Stimulated activated naive CD4-positive, alpha-beta T cell treated with Interleukin-2 at 50 U/mL for 16 hours (primary cell): ENCODE measurements around the gene CLCN7.
"Not testable (repeated sequence)": the region's sequence is repeated elsewhere in the genome, so short reads cannot be mapped to it uniquely, and the experiment has no call there.

Experiments
- DNase-seq: peaks from one replicate; lab custom pipeline; 2025; lab: John Stamatoyannopoulos, UW

Gene CLCN7

DNA sequence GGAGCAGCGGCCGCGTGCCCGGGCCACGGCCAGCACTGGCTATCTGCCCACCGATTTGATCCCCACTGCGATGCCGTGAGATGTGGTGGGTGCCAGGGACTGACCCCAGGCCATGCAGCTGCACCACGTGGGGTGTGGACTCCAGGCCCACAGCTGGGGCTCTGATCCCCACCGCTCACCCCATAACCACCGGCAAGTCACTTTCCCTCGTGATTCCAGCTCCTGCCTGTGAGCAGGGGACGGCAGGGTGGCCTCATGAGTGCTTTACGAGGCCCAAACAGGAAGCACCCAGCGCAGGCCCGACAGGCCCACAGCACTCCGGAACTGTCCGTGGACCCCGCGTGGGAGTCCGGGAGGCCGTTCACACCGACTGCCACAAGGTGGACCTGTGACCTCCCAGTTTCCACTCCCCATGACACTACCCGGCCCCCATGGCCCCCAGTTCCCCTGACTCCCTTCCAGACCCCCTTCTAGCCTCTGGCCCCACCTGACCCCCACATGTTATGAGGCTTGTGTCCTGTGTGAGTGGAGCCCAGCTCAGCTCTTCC lies 13.3 kb upstream of the CLCN7 start:
- DNase-seq = no peak

DNA sequence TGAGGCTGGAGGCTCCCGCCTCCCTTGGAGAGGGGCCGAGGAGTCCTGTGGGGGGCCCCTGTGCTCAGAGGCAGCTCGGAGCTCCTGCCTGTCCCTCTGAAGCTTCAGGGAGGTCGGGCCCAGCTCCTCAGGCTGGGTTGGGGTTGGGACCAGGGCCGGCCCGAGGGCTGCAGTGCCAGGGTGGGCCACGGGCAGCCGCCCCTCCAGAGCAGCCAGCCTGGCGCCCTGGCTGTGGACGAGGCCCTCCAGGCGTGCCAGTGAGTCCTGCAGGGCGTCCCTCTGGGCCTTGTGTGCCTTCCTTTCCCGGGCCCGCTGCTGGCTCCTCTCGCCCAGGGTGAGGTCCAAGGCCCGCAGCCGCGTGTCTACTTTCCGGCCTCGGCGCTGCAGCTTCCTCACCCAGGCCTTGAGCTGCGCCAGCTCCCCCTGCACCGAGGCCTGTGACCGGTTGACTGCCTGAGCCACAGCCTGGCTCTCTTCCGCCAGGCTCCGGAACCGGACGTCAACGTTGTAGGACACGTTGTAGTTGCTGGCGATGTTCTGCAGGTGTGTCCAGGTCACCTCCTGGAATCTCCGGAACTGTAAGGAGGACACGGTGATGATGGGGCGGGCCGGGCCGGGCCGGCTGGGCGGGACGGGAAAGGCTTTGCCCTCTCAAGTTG lies 12.7 kb upstream of the CLCN7 start:
- DNase-seq = no peak

GRCh38 chr16:1486551-1487390 lies 11.9 kb upstream of the CLCN7 start:
- no peak for DNase-seq

DNA sequence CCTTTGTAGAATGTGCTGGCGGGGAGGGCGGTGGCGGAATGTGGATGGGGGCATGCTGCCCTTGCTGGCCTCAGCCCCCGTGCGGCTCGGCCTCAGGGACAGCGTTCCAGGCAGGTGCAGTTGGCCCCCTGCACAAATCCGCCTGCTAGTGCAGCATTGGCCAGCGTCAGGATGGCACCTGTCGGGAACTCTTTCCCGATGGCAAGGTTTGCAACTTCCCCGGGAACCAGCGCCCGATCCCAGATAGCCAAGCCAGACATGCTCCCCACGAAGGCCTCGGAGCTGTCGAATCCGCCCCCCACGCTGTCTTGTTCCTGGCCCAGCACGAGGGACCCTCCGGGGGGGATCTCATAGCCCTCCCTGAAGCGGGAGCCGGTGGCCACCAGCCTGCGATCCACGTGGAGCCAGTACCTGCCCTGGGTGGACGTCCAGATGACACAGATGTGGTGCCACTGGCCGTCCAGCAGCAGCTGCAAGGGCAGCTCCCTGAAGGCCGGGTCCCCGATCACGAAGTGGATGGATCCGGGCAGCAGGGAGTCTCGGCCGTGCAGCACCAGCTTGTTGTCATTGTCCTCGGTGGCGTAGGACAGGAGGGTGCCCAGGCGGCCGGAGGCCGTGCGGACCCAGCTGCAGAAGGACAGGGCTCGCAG lies 11.1 kb upstream of the CLCN7 start:
- no peak for DNase-seq

- no peak for DNase-seq
Observed at GRCh38 chr16:1481906-1482835, 7.3 kb upstream of the CLCN7 start.

DNA sequence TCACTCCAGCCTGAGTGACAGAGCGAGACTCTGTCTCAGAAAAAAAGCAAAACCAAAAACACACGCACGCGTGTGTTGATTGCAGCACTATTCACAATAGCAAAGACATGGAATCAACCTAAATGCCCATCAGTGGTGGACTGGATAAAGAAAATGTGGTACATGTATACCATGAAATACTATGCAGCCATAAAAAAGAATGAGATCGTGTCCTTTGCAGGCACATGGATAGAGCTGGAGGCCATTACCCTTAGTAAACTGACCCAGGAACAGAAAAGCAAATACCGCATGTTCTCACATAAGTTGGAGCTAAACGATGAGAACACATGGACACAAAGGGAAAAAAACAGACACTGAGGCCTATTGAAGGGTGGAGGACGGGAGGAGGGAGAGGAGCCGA lies 4.1 kb upstream of the CLCN7 start:
- not testable (repeated sequence) for DNase-seq

GRCh38 chr16:1477033-1477432 lies 2.2 kb upstream of the CLCN7 start:
- DNase-seq = no peak

DNA sequence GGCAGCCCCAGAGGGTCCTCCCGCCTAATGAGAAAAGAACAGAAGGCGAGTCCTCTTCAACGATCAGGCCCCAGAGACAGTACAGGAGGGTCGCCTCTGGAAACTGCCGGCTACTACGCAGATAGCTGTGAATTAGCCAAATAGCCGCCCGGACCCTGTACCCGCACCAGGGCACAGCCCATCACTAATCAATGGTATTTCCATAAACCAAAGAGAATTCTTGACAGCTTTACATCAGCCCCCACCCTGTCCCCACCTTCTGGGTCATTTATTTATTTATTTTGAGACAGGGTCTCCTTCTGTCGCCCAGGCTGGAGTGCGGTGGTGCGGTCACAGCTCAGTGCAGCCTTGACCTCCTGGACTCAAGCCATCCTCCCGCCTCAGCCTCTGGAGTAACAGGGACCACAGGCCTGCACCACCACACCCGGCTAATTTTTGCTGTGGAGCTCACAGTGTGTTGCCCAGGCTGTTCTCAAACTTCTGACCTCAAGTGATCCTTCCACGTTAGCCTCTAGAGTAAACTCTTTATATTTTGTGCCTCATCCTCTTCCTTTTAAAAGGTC lies 805 bp upstream of the CLCN7 start:
- no peak for DNase-seq

- no peak for DNase-seq
Observed at GRCh38 chr16:1474082-1474795, 589 bp downstream of the CLCN7 start.

DNA sequence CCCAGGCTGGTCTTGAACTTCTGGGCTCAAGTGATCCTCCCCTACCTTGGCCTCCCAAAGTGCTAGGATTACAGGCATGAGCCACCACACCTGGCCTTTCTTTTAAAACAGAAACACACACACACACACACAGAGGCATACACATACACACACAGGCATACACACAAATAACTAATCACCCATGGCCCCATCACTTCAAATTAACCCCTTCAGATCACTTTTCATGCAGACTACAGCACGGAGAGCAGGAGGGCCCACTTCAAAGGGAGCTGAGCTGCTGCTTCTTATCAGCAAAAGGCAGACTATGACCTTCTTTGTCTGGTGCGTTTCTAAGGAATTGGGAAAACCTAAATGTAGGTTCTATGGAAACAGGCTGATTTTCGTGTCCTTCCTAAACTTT lies 1.9 kb downstream of the CLCN7 start:
- no peak for DNase-seq

DNA sequence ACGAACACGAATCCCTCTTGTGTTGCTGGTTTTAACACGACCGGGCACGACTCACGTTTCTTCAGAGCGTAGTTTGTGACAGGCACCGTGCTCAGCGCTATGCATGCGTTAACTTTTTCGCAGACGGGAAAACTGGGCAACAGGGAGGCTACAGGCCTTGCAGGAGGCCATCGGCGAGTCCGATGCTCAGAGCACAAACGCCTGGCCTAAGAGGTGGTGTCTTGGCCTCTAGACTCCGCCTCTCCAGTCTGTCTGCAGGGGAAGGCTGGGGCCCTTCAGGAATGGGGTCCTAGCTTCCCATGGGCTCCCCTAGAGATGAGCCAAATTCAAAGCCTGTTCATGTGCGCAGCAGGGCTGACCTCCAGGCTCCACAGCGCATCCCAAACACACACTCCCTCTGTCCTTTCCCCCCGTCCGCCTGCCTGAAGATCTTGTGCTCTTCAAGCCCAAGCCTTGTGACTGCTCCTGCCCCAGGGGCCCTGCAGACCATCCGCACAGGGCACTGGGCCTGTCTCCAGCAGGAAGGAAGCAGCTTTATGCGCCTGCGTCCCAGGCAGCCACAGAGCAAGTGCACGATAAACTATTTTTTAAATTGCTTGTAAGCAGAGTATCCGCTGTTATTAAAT lies 3.1 kb downstream of the CLCN7 start:
- no peak for DNase-seq

DNA sequence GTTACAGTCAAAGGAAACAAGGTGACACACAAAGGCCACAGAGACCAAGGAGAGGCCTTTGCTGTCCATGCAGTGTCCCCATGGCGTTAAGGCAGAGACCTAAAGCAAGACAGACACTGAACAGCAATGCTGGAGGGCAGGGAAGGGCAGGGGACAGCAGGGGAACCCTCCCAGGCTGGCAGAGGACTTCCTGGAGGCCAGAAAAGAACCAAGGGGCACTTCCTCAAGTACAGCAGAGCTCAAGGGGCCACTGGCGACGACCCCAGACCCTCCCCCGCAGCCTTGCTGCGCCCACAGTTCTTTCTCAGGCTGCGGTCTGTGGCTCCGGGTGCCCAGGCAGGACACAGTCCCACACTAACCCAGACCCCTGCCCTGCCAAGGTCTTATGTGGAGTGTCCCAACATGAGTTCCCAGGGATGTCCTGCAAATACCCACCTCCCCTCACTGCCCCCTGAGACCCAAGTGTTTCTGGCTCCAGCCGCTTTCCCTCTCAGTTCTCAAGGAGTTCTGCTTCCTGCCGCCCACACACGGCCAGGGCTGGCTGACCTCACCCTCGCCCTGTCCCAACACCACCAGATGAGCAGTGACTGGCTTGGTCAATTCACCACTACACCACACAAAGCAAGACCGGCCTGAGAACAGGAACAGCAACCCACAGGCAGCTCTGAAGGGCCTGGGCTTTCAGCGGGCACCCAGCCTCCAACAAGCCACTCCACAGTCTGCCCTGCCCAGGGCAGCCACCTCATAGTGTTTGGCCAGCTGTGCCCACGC lies 4.2 kb downstream of the CLCN7 start:
- no peak for DNase-seq

DNA sequence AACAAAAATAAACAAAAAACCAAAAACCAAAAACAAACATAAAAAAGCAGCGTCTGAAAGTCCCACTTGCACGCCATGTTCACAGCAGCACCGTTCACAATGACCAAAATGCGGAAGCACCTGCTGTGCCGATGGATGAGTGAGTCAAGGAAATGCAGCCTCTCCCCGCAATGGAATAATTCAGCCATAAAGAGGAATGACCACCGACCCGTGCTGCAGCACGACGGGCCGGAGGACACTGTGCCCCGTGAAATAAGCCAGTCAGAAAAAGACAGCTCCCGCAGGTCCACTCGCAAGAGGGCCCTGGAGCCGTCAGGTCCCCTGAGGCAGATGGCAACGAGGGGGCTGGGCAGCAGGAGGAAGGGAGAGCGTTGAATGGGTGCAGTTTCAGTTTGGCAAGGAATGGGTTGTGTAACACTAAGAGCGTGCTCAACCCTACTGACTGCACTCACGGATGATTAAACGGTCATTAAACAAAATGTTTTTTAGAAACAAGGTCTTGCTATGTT lies 5.1 kb downstream of the CLCN7 start:
- no peak for DNase-seq

GRCh38 chr16:1469141-1469540 lies 5.7 kb downstream of the CLCN7 start:
- DNase-seq = not testable (repeated sequence)

DNA sequence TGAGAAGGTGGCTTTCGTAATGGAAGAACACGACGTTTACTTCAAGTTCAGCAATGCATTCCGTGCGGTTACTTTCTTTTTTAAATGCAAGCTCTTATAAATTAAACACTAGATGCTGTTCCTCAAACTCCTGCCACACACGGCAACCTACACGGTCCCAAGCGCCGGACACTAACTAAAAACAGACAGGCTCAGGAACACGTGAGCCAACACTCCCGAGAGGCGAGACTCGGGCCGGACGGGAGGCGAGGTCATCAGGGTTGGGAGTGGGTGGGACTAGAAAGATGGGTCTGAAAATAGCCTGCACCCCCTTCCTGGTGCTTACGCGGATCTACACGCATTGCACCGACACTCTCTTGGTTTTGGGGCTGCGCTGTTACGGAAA lies 6.4 kb downstream of the CLCN7 start:
- no peak for DNase-seq

DNA sequence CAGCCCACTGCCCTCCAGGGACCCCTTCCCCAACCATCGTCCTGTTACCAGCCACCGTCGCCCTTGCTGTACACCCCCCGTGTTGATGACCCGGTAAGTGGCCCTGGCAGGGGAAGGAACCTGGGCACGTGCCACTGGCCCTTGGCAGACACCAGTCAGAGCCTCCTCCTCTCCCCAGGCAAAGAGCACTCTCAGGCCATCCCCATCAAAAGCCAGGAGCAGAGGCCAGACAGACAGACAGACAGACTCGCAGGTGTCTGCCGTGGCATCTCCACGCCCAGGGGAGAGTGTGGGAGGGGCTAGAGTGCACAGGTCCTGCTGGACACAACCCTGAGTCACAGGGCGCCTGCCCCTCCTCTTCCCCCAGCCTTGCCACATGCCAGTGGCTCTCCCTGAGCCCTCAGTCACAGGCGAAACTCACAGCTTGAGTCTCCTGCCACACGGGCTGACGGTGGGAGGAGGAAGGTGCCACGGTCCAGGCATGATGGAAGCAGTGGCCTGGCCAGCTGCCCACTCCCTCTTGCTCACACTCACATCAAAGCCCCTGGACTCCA lies 7.8 kb downstream of the CLCN7 start:
- no peak for DNase-seq

- DNase-seq = no peak
Observed at GRCh38 chr16:1466054-1466453, 8.8 kb downstream of the CLCN7 start.

DNA sequence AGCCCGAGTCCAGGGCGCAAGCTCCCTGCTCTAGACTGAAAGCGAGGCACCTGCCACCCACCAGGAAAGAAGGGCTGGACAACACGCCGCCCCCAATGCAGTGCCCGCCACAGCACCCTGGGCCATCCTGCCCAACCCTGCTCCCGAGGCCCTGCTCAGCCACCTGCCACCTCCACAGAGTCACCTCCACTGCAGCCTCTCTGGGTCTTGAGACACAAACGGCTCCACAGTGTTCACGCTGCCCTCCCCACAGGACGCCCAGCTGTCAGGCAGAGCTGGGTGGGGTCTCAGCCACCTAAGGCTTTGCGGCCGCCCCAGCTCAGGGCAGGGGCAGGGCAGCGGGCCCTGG lies 9.3 kb downstream of the CLCN7 start:
- no peak for DNase-seq
